Measurements from ENCODE around the gene EVA1B.

DNA sequence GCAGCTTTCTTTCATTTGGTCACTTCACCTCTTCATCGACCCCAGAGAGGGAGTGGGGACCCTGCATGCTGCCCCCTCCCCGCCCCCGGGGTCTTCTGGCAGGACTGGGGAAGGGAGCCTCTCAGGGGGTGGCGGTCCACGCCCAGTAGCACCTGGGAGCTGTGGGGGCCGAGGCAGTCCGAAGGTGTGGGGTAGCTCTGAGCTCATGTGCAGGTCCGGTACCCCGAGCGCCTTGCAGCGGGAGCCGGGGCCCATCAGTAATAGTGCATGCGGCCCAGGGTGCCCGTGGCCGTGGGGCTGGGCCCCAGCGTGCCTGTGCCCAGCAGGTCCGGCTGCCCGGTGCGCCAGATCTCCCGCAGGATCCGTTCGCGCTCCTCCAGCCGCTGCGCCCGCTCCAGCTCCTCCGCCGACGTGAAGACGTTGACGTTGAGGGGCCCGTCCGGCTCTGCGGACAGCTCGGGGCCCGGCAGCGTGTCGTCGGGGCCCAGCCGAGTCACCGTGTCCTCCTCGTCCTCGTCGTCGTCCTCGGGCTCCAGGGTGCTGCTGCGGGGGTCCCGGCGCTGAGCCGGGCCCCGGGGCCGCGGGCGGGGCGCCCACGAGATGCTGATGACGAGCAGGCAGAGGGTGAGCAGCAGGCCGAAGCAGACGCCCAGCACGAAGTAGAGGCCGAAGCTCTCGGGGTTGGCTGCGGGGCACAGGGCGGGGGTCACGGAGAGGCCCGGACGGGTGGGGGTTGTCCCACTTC lies 1.2 kb downstream of the EVA1B start:
- TF ChIP-seq CSDC2 (CRISPR knock-in tag; IDR thresholded peaks at IDR 0.05) (no peak), PATZ1 (CRISPR knock-in tag; IDR thresholded peaks at IDR 0.05; ENCODE audit: borderline replicate concordance) (no peak), CREB5 (CRISPR knock-in tag; IDR thresholded peaks at IDR 0.05; ENCODE audit: low read depth) (no peak), TSHZ2 (CRISPR knock-in tag; IDR thresholded peaks at IDR 0.05) (no peak), SNAI2 (CRISPR knock-in tag; IDR thresholded peaks at IDR 0.05) (no peak), POU6F1 (CRISPR knock-in tag; IDR thresholded peaks at IDR 0.05; ENCODE audit: borderline replicate concordance, low read depth) (no peak), ARNTL (CRISPR knock-in tag; IDR thresholded peaks at IDR 0.05; ENCODE audit: borderline replicate concordance, low read depth) (no peak), TCF4 (CRISPR knock-in tag; IDR thresholded peaks at IDR 0.05; ENCODE audit: borderline replicate concordance) (no peak), RARB (CRISPR knock-in tag; IDR thresholded peaks at IDR 0.05) (no peak), ZC3H10 (CRISPR knock-in tag; IDR thresholded peaks at IDR 0.05) (no peak), ZNF8 (CRISPR knock-in tag; IDR thresholded peaks at IDR 0.05) (no peak), ESRRG (CRISPR knock-in tag; IDR thresholded peaks at IDR 0.05) (no peak), TOX (CRISPR knock-in tag; IDR thresholded peaks at IDR 0.05; ENCODE audit: borderline replicate concordance) (no peak), ZNF565 (CRISPR knock-in tag; conservative IDR thresholded peaks at IDR 0.05; ENCODE audit: low read depth) (no peak)

All from SK-N-SH treated with all-trans-retinoic acid at 6 μM for 48 hours (cell line).